SKM-1 (cell line): ENCODE data around the gene GRAP2.
"Not testable (repeated sequence)": the region's sequence is repeated elsewhere in the genome, so short reads cannot be mapped to it uniquely, and the experiment has no call there.

Experiments
- DNase-seq: peaks from one replicate; lab custom pipeline; 2025; ENCODE audit not compliant: unreplicated experiment; lab: John Stamatoyannopoulos, UW

The GRAP2 gene

DNA sequence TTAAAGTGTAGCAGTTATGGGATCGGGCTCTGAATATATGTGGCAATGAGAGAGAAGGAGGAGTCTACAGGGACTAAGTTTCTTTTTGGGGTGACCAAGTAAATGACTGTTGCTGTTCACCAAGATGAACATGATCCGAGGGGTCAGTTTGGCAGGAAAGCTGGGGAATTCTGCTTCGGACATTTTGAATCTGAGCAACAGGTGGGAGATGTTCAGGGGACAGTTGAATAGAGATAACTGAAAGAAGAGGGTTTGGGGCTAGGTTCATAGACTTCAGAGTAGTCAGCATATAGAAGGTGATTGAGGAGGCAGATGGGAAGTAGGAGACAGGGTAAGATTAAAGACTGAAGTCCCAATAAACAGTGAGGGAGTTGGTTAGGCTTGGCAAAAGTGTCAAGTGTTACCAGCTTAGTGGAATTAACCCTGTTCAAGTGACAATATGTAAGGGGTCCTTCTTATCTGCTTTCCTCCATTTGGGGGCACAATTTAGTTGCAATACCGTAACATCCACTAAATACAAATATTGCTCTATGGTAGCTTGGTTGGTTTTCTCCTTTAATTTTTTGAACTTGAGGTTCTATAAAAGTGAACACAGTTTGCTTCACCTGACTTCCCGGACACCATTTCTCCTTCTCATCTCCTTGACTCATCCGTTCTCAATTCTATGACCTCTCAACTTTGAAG is 4.4 kb upstream of the GRAP2 start:
- no peak for DNase-seq

DNA sequence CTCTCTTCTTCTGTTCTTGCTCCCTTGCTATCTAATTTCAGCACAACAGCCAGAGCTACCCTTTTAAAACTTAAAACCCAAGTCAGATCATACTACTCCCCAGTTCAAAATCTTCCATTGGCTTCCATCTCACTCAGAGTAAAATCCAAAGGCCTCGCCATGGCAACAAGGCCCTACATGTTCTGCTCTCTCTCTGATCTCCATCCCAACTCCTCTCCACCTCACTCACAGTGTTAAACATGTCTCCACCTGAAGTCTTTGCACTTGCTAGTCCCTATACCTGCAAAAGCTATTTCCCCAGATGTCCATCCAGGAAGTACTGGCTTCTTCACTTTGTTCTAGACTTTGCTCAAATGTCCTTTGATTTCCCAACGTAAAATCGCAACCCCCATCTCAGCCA is 3.0 kb upstream of the GRAP2 start:
- DNase-seq: no peak

DNA sequence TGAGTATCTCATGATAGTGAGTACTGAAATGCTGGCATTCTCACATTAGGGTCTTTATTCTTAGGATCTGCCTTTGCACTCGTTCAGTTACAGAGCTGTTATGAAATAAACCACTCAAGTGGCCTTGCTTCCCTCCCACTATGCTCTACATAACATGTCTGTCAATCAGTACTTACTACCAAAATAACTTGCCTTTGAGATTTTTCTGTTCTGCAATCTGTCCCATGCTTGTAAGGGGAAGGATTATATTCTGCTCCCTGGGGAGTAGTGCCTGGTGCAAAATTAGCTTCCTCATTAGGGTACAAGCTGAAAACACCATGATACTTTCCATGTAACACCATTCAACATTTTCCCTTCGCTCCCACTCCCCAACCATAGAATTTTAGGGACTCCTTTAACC is 1.9 kb upstream of the GRAP2 start:
- DNase-seq: peak; percentile 89

DNA sequence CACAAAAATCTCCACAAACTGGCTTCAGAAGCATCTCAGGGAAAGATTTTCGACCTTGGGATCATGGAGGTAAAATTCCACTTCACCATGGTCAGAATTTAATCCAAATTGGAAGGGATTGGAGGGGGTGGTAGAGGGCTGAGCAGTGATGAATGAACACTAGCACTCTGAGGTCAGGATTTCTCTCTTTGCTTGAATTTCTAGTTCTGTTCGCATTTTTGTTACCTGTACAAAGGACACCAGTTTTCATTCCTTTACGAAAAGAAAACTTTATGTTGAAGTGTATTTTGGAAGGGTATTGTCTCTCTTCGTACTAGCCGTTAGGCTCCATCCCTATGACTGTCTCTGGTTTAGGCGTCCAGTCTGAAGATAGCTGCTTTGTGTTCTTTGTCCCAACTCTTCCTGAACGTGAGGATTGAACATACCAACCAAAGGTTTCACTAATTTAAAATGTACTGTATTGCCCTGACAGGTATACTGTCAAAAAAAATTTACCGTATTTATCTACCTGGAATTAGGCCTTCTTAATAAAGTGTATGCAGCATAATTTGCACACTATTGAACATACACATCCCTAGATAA is 772 bp downstream of the GRAP2 start:
- DNase-seq: no peak

DNA sequence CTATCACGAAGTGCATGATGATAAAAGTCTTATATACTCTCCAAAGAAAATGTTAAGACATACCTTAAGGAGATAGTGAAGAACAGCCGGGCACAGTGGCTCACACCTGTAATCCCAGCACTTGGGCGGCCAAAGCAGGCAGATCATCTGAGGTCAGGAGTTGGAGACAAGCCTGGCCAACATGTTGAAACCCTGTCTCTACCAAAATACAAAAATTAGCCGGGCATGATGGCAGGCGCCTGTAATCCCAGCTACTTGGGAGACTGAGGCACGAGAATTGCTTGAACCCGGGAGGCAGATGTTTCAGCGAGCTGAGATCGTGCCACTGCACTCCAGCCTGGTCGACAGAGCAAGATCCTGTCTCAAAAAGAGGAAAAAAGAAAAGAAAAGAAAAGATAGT is 3.1 kb downstream of the GRAP2 start:
- DNase-seq: not testable (repeated sequence)

DNA sequence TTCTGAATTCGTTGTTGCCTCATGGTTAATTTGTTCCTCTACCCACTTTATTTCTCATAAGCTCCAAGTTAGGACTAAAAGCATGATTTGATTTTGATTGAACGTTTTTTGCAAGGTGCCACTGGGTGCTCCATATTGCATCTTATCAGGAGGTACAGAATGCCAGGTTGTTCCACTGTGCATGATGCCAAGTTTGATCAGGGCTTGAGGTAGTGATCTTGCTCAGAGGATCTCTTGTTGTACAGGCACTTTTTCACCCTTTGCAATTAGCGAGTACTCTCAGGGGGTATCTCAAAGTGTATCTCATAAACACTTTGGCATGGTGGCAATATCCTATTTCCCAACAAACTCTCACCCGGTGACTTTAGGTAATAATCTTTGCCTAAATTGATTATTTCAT is 4.0 kb downstream of the GRAP2 start:
- no peak for DNase-seq

DNA sequence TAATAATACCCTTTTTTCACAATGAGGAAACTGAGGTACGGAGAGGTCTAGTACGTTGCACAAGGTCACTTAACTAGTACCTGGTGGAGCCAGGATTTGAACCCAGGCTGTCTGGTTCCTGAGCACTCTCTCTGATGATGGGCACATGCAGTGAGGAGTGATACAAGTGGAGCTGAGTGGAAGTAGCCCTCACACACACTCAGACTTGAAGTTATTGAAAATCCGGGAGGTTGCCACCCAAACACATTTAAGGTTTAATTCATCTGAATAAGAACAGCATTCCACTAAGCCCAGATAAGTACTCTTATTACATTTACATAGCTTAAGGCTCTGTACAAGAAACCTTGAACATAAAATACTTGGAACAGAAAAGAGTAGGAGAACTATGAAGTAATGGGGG is 4.8 kb downstream of the GRAP2 start:
- DNase-seq: no peak

DNA sequence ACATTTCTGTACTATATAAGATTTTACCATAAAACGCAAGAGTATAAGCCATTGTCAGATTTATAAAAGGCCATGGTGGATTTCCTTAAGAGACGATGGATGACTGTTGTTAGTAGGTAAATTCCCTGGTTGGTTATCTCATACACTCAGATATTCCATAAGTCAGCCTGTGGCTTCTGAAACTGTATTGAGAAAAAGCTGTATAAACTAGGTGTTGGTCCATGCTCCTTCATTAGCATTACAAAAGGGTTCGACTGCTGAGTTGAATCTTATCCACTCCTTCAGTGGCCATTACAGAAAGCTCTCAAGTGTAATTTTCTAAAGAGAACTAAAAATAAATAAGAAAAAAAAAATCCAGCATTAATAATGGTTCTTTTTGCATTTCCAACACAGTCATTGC is 5.3 kb downstream of the GRAP2 start:
- DNase-seq: no peak

DNA sequence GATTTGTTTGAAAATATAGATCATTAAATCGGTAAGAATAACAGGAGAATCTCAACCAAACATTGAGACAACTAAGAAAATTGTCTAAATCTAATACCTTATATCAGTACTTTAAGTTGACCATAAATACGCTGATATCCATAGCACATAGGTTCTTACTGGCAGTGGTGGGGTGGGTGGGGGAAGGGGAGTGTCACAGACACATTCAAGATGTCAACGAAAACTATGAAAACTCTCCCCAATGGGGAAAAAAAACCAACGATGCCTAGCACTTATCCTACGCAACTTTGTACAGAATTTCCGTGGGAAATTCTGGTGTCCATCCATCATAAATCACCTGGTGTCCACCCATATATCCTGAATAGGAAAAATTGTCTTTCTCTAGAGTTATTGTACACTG is 6.2 kb downstream of the GRAP2 start:
- DNase-seq: no peak

DNA sequence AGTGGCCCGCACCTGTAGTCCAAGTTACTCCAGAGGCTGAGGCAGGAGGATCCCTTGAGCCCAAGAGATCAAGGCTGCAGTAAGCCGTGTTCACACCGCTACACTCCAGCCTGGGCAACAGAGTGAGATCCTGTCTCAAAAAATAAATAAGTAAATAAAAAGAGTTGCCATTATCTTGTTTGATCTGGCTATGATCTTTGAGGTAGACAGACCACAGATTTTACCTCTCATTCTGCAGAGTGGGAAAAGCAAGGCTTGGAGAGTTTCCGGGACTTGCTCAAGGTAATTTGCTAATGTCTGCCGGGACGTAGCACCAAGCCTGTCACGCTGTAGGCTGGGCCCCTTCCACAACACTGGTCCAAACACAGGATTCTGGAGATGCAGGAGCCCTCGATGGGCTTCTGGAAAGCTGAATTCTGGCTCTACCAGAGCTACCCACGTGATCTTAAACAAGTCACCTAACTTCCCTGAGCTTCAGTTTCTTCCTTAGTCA is 6.8 kb downstream of the GRAP2 start:
- no peak for DNase-seq

DNA sequence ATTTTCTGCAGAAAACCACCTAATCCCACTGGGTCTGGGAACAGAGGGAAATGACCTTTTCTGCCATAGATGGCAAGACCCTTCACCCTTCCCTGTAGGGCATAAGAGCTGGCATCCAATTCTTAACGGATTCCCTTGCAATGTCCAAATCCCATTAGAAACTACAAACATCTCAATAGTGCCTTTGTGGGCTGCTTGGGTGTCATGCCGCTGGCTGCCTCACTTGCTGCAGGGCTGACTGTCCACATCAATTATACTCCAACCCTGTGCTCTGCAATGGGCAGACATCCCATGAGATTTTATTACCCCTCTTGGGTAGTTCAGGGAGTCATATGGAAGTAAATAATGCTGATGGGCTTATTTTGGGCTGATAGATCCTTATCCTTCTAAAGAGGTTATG is 7.3 kb downstream of the GRAP2 start:
- no peak for DNase-seq

DNA sequence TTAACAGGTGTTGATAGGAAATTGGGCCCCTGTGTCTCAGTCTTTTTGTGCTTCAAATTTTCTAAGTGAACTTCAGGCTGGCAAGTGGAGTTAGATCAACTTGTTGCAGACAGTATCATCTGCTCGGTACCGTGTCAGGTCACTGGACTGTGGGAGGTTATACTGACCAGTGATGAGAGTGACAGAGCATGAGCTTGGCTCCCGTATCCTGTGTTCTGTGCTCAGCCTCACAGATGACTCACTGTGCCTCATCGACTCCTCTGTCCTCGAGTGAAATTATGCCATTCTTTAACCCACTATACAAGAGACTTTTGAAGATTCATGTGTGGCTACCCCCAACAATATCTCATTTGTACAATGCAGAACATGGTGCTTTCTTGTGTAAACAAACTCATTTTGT is 7.9 kb downstream of the GRAP2 start:
- no peak for DNase-seq

DNA sequence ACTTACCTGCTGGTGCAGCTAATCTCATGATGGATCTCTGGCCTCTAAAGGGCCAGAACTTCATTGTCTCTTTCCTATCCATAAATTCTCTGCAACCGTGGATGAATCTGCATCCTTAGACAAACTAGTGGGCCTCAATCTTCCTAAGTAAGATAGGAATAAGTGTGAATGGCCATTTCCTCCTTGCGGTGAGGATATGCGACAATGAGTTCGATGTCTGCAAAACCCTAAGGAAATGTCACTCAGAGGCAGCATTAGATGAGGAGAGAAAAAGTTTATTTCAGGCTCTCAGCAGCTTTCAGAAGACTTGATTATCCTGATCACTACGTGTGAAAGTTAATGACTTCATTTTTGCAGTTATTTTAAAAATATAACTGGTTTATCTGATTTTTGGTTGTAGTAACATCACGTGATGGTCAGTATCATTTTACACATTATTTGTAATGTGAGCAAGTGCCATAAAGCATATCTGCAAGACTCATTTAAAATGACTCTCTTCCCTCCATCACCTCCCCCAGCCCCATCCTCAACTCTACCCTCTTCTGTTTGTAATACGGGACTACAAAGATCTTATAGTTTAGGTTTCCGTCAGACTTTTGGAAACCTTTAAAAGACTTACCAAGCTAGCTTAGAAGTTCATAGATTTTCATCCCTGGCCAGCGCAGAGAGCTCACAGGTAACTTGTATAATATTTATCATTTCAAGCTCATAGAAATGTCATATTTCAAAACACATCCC is 10.2 kb downstream of the GRAP2 start:
- DNase-seq: no peak

DNA sequence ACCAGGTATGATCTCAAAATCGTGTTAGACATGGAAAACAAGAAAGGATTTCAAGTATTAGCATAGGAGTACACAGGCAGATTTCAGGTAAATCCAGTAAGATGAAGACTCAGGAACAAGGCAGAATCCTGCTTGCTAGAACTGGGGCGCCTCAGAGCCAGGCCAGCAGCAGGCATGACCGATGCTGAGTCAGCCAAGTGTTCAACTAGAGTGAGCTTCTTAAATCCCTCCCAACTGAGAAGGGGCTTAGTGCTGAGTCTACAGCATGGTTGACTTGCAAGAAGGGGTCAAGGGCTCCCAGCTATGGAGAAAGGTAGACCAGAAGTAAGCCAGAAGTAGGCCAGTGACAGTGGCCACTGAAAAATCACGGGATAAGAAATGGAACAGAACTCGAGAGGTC is 12.4 kb downstream of the GRAP2 start:
- no peak for DNase-seq

DNA sequence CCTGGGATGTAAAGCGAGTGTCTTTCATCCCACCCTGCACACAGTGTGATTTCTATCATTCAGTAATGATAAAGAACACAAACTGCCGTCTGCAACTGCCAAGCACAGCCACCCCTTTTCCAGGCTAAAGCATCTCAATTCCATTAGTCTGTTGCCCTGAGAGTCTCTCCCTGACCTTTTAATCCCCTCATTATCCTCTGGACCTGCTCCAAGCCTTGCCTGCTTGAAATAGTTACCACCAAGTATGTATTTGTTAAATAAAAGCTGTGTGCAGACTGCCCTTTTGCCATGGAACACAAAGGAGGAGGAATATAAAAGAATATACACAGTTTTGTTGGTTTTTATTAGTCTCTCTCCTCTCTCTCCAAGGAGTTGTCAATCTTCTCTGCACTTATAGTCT is 13.0 kb downstream of the GRAP2 start:
- no peak for DNase-seq

DNA sequence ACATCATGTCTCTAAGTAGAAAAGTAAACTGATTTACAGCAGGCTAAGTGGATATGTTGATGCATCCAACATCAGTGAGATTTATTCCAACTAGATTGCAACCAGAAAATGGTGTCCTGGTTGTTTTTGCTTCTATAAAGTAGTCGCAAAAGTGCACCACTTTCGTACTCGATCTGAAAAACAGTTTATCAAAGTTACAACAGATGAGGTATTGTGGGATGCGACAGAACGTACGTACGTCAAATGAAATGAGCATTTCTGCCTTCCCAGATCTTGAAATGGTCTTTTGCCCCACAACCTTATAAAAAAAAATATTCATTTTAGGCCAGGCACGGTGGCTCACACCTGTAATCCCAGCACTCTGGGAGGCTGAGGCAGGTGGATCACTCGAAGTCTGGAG is 13.7 kb downstream of the GRAP2 start:
- no peak for DNase-seq

DNA sequence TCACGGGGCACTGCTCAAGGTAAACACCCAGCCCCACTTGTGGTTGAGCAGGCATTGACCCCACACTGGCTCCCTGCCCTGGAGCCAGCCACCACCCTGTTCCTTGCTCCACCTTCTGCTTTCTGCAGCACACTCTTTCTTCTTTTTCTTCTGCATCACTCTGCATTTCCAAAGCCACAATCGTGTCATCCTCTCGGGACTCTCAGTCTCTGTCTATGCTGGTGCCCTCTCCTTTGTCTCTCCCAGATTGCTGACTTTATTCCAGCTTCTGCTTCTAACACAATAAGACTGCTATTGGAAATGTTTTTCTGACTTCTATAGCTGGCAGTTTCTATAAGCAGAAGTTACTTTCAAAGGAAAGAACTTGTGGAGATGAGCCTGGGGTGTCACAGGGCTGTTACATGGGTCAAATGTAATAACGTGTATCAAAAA is 14.4 kb downstream of the GRAP2 start:
- no peak for DNase-seq

DNA sequence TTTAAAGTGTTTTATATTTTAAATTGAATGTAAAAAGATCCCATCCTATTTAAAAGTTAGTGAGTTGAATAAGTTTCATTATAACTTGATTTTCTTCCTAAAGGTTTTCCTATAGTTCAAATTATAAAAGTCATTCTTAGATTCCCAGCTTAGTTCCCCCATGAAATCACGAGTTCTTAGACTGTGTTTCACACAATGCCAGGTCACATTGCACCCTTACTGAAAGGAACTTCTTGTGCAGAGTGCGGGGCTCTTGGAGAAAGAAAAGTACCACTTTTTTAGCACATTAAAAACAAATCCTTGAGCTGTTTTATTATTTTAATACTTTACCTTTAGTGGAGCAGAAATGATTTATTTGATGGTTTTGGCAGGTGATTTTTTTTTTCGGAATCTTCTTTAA is 15.6 kb downstream of the GRAP2 start:
- no peak for DNase-seq

DNA sequence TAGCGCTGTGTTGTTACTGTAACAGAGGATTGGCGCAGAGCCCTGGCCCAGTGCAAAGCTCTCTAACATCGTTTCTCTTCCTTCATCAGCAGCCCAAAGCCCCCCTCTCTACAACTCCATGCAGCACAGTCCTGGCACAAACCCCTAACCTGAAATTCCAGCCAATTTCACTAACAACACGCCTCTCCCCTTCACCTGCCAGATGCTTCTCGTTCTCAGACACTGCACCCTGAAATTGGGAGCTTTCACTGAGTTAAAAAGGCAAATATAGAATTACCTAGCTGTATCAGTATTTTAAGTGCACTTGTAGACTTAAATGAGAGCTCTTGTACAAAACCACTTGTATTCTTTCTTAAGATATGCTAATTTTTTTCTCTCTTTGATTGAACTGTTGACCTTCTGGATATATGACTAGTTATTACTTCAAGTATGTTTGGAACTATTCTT is 16.3 kb downstream of the GRAP2 start:
- no peak for DNase-seq

DNA sequence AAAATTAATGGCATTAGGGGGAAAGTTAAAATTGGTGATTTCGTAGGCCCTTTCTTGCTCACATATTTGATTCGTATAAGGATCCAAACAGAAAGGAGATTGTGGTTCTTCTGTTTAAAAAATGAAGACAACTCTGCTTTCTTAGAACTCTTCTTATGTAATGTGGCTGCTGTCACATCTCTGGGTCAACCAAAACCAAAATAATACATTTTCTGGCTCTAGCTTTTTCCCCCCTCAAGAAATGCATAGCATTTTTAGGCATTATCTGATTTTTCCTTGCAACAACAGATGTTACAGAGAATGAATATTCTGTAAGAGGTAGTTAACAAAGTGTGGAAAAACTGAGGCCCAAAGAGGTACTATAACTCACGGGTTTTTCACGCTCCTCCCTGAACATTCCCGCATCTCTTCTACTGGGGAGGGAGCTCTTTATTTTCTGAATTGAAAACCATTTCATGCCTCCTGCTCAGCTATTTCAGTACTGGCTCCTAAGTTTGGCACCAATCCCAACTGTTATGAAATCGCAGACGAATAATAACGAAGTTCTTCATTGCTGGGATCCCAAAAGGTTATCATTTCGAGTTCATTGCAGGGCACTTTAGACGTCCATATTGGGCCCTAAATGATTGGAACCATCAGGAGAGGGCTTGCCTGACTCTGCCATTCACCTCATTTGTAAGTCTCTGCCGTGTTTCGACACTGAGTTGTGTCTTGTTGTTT is 17.1 kb downstream of the GRAP2 start:
- DNase-seq: no peak

DNA sequence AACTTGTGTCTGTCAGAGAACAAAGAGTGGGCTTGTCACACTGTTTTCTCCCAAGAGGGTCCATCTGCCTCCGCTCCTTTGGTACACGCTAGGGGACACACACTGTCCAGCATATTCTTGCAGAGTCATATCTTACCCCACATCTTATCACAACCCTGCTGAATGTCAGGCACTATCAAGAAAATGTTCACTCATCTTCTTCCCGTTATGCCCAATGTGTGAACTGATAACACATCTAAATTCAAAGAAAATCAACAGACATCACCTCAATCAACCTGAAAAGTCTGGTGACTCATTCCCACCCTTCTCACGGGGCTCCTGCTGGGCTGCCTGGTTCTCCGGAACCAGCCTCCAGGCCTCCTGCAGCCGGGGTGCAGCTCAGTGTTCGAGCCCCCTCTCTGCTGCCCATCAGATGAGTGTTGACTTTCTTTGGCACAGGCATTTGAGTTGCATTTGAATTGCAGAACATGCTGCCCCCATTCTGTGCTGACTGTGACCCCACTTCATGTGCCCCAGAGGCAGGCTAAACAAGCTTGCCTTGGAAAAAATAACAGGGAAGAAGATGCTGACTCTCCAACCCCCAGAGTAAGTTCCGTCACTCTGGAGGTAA is 19.4 kb downstream of the GRAP2 start:
- DNase-seq: no peak
